Measurements from ENCODE around the gene EIF3I. TPM values are rescaled to one million over a fixed set of nuclear protein-coding genes. Genes with fewer than 3 reads are reported as not detected.

EIF3I gene
- total RNA-seq, 1 experiment from 2014 or later, result 294 TPM

GRCh38 chr1:32231843-32232432 is 9.7 kb downstream of the EIF3I start:
- no peak for DNase-seq (ENCODE audit: low read depth, low spot score)
- no TSS peak for BruUV-seq (replicated peaks)
- intact Hi-C loops (cut with micrococcal nuclease; ENCODE audit: unreplicated experiment), result no loop called here
- H3K27me3 ChIP-seq (ENCODE audit: control insufficient read depth, insufficient read depth, low read length), result no peaks in the 10 kb centered on the region
- peaks cover 11% of the 10 kb centered on the region for H3K36me3 ChIP-seq (ENCODE audit: control insufficient read depth, insufficient read depth, low read length)
- 0 out of 2 replicates have a peak, but pooled peaks have one; percentile 3 for ATAC-seq
- H3K27ac ChIP-seq (ENCODE audit: low read length), result no peak overlapping the region
- TF ChIP-seq SIN3A (IDR thresholded peaks at IDR 0.05; ENCODE audit: borderline replicate concordance, insufficient read depth, low read depth, low read length) (no peak), POLR2AphosphoS5 (IDR thresholded peaks at IDR 0.05; ENCODE audit: low read depth, low read length) (peak; percentile 22), REST (IDR thresholded peaks at IDR 0.05; ENCODE audit: insufficient read depth in 1 of 2, low read depth in 2 of 2, low read length in 1 of 2) (no peak)
- in situ Hi-C loops (cut with HindIII; ENCODE audit: low pct_unique_long_range_greater_than_20kb, low sequenced_read_pairs), result no loop called here
- H3K4me3 ChIP-seq (ENCODE audit: low read depth in 2 of 2, low read length in 2 of 2), result no peak overlapping the region
- H3K4me1 ChIP-seq (ENCODE audit: control insufficient read depth, insufficient read depth, low read length), result no peaks in the 10 kb centered on the region
- CTCF ChIA-PET, result interaction anchor here (0.6 kb wide), 1 partner anchor 13 kb away, joined by 5 read pairs; no protein-coding TSS in a partner anchor
- POLR2A ChIA-PET, result interaction anchor here (0.7 kb wide), 1 partner anchor 25 kb away, joined by 4 read pairs; no protein-coding TSS in a partner anchor
- H3K9me3 ChIP-seq (ENCODE audit: control insufficient read depth, insufficient read depth, low read depth, low read length), result no peaks in the 10 kb centered on the region

- no TSS peak for BruUV-seq (replicated peaks)
These were observed 10.5 kb downstream of the EIF3I start for GRCh38 chr1:32232558-32233304.

More at GRCh38 chr1:32232558-32233304, 10.5 kb downstream of the EIF3I start:
- in situ Hi-C loops (cut with HindIII; ENCODE audit: low pct_unique_long_range_greater_than_20kb, low sequenced_read_pairs) (no loop called here), intact Hi-C loops (cut with micrococcal nuclease; ENCODE audit: unreplicated experiment) (no loop called here)
- Histone ChIP-seq H3K36me3 (ENCODE audit: control insufficient read depth, insufficient read depth, low read length) (peaks cover 7% of the 10 kb centered on the region), H3K27ac (ENCODE audit: low read length) (no peak overlapping the region), H3K27me3 (ENCODE audit: control insufficient read depth, insufficient read depth, low read length) (no peaks in the 10 kb centered on the region), H3K9me3 (ENCODE audit: control insufficient read depth, insufficient read depth, low read depth, low read length) (no peaks in the 10 kb centered on the region), H3K4me3 (ENCODE audit: low read depth in 2 of 2, low read length in 2 of 2) (no peak overlapping the region), H3K4me1 (ENCODE audit: control insufficient read depth, insufficient read depth, low read length) (no peaks in the 10 kb centered on the region)
- ATAC-seq, result no peak
- ChIA-PET POLR2A (no interaction called here), CTCF (no interaction called here)
- DNase-seq (ENCODE audit: low read depth, low spot score), result no peak
- TF ChIP-seq POLR2AphosphoS5 (IDR thresholded peaks at IDR 0.05; ENCODE audit: low read depth, low read length) (no peak; the same call in none of the 2 replicates), REST (IDR thresholded peaks at IDR 0.05; ENCODE audit: insufficient read depth in 1 of 2, low read depth in 2 of 2, low read length in 1 of 2) (no peak), SIN3A (IDR thresholded peaks at IDR 0.05; ENCODE audit: borderline replicate concordance, insufficient read depth, low read depth, low read length) (no peak), CTCF (IDR thresholded peaks at IDR 0.05) (no peak), TCF7L2 (IDR thresholded peaks at IDR 0.05; ENCODE audit: low read depth, low read length) (no peak)
